ENCODE data around the gene KCNH5. TPM values are rescaled to one million over a fixed set of nuclear protein-coding genes. Genes with fewer than 3 reads are reported as not detected.

KCNH5 gene
- polyA plus RNA-seq, 3 donors from 2014 or later, result not detected

GRCh38 chr14:62694075-62694474 is 351.2 kb downstream of the KCNH5 start:
- no peak overlapping the region for H3K4me3 Mint-ChIP-seq

GRCh38 chr14:62692490-62693106 is 352.7 kb downstream of the KCNH5 start:
- Mint-ChIP-seq H3K36me3 (no peaks in the 10 kb centered on the region), H3K27me3 (ENCODE audit: low read depth in 3 of 3) (peaks cover 0 to 1% (median 0%) of the 10 kb centered on the region in 3 donors), H3K4me3 (no peak overlapping the region), H3K9me3 (peaks cover 0 to 15% (median 4%) of the 10 kb centered on the region in 6 donors), H3K4me1 (no peaks in the 10 kb centered on the region), H3K27ac (no peak overlapping the region)
- DNase-seq, result no peak

More at GRCh38 chr14:62694075-62694474, 351.2 kb downstream of the KCNH5 start:
- Mint-ChIP-seq H3K36me3 (no peaks in the 10 kb centered on the region), H3K9me3 (peaks cover 0 to 12% (median 4%) of the 10 kb centered on the region in 6 donors), H3K4me1 (no peaks in the 10 kb centered on the region), H3K27ac (no peak overlapping the region), H3K27me3 (ENCODE audit: low read depth in 3 of 3) (peaks cover 0 to 1% (median 0%) of the 10 kb centered on the region in 3 donors)
- DNase-seq, result no peak

- H3K9me3 Mint-ChIP-seq, result peaks cover 0 to 22% (median 7%) of the 10 kb centered on the region in 6 donors
- H3K4me1 Mint-ChIP-seq, result no peaks in the 10 kb centered on the region
- H3K4me3 Mint-ChIP-seq, result no peak overlapping the region
- H3K27ac Mint-ChIP-seq, result no peak overlapping the region
- H3K36me3 Mint-ChIP-seq, result no peaks in the 10 kb centered on the region
- DNase-seq, result no peak
- H3K27me3 Mint-ChIP-seq (ENCODE audit: low read depth in 3 of 3), result peaks cover 0 to 1% (median 0%) of the 10 kb centered on the region in 3 donors
These were observed 353.4 kb downstream of the KCNH5 start for GRCh38 chr14:62691647-62692489.

GRCh38 chr14:62689733-62690132 is 355.5 kb downstream of the KCNH5 start:
- Mint-ChIP-seq H3K36me3 (no peaks in the 10 kb centered on the region), H3K9me3 (peaks cover 1 to 32% (median 6%) of the 10 kb centered on the region in 6 donors), H3K4me1 (no peaks in the 10 kb centered on the region), H3K27ac (no peak overlapping the region), H3K4me3 (no peak overlapping the region), H3K27me3 (ENCODE audit: low read depth in 3 of 3) (no peaks in the 10 kb centered on the region)
- DNase-seq, result no peak

GRCh38 chr14:62687818-62688217 is 357.4 kb downstream of the KCNH5 start:
- Mint-ChIP-seq H3K4me3 (no peak overlapping the region), H3K9me3 (peaks cover 1 to 27% (median 8%) of the 10 kb centered on the region in 6 donors), H3K4me1 (no peaks in the 10 kb centered on the region), H3K27ac (no peak overlapping the region), H3K36me3 (no peaks in the 10 kb centered on the region), H3K27me3 (ENCODE audit: low read depth in 3 of 3) (no peaks in the 10 kb centered on the region)
- DNase-seq, result no peak

GRCh38 chr14:62684376-62684775 is 360.9 kb downstream of the KCNH5 start:
- H3K4me3 Mint-ChIP-seq, result no peak overlapping the region
- no peak for DNase-seq
- H3K27ac Mint-ChIP-seq, result no peak overlapping the region
- H3K27me3 Mint-ChIP-seq (ENCODE audit: low read depth in 3 of 3), result peaks cover 0 to 1% (median 0%) of the 10 kb centered on the region in 3 donors
- peaks cover 6 to 30% (median 10%) of the 10 kb centered on the region in 6 donors for H3K9me3 Mint-ChIP-seq
- no peaks in the 10 kb centered on the region for H3K36me3 Mint-ChIP-seq
- H3K4me1 Mint-ChIP-seq, result no peaks in the 10 kb centered on the region

- Mint-ChIP-seq H3K9me3 (peaks cover 3 to 18% (median 10%) of the 10 kb centered on the region in 6 donors), H3K4me1 (no peaks in the 10 kb centered on the region), H3K4me3 (no peak overlapping the region), H3K27ac (no peak overlapping the region), H3K27me3 (ENCODE audit: low read depth in 3 of 3) (peaks cover 0 to 1% (median 0%) of the 10 kb centered on the region in 3 donors), H3K36me3 (no peaks in the 10 kb centered on the region)
- no peak for DNase-seq
These were observed 363.1 kb downstream of the KCNH5 start for GRCh38 chr14:62682208-62682607.

- Mint-ChIP-seq H3K27me3 (ENCODE audit: low read depth in 3 of 3) (peaks cover 0 to 2% (median 0%) of the 10 kb centered on the region in 3 donors), H3K36me3 (no peaks in the 10 kb centered on the region), H3K27ac (no peak overlapping the region), H3K9me3 (peaks cover 0 to 8% (median 4%) of the 10 kb centered on the region in 6 donors), H3K4me1 (no peaks in the 10 kb centered on the region), H3K4me3 (no peak overlapping the region)
- DNase-seq, result no peak
These were observed 370.6 kb downstream of the KCNH5 start for GRCh38 chr14:62674563-62675237.

- H3K27me3 Mint-ChIP-seq (ENCODE audit: low read depth in 3 of 3), result peaks cover 0 to 2% (median 0%) of the 10 kb centered on the region in 3 donors
- H3K27ac Mint-ChIP-seq, result no peak overlapping the region
These were observed 372.1 kb downstream of the KCNH5 start for GRCh38 chr14:62673014-62673755.

GRCh38 chr14:62670526-62670925 is 374.7 kb downstream of the KCNH5 start:
- Mint-ChIP-seq H3K4me1 (no peaks in the 10 kb centered on the region), H3K36me3 (no peaks in the 10 kb centered on the region), H3K27me3 (ENCODE audit: low read depth in 3 of 3) (peaks cover 0 to 2% (median 0%) of the 10 kb centered on the region in 3 donors), H3K27ac (no peak overlapping the region), H3K4me3 (no peak overlapping the region), H3K9me3 (peaks cover 0 to 10% (median 5%) of the 10 kb centered on the region in 6 donors)
- no peak for DNase-seq

More at GRCh38 chr14:62673014-62673755, 372.1 kb downstream of the KCNH5 start:
- Mint-ChIP-seq H3K9me3 (peaks cover 0 to 8% (median 4%) of the 10 kb centered on the region in 6 donors), H3K4me1 (no peaks in the 10 kb centered on the region), H3K4me3 (no peak overlapping the region), H3K36me3 (no peaks in the 10 kb centered on the region)
- no peak for DNase-seq

GRCh38 chr14:62667421-62667914 is 377.8 kb downstream of the KCNH5 start:
- DNase-seq, result no peak
- no peaks in the 10 kb centered on the region for H3K27me3 Mint-ChIP-seq (ENCODE audit: low read depth in 3 of 3)
- no peak overlapping the region for H3K4me3 Mint-ChIP-seq
- peaks cover 0 to 14% (median 3%) of the 10 kb centered on the region in 6 donors for H3K9me3 Mint-ChIP-seq
- H3K4me1 Mint-ChIP-seq, result no peaks in the 10 kb centered on the region
- no peaks in the 10 kb centered on the region for H3K36me3 Mint-ChIP-seq
- no peak overlapping the region for H3K27ac Mint-ChIP-seq

GRCh38 chr14:62665286-62665685 is 380.0 kb downstream of the KCNH5 start:
- DNase-seq, result no peak
- Mint-ChIP-seq H3K27ac (no peak overlapping the region), H3K9me3 (peaks cover 4 to 21% (median 8%) of the 10 kb centered on the region in 6 donors), H3K27me3 (ENCODE audit: low read depth in 3 of 3) (no peaks in the 10 kb centered on the region), H3K36me3 (no peaks in the 10 kb centered on the region), H3K4me1 (no peaks in the 10 kb centered on the region), H3K4me3 (no peak overlapping the region)

GRCh38 chr14:62663456-62663821 is 381.8 kb downstream of the KCNH5 start:
- H3K4me1 Mint-ChIP-seq, result no peaks in the 10 kb centered on the region

More at GRCh38 chr14:62663456-62663821, 381.8 kb downstream of the KCNH5 start:
- Mint-ChIP-seq H3K27me3 (ENCODE audit: low read depth in 3 of 3) (no peaks in the 10 kb centered on the region), H3K36me3 (no peaks in the 10 kb centered on the region), H3K27ac (no peak overlapping the region), H3K9me3 (peaks cover 8 to 36% (median 12%) of the 10 kb centered on the region in 6 donors), H3K4me3 (no peak overlapping the region)
- no peak for DNase-seq
